Activated CD8-positive, alpha-beta T cell treated with anti-CD3 and anti-CD28 coated beads, Interleukin-2, amount 10 ng/mL, durations not matched to agents 7 days and 5 days (primary cell): ENCODE data around the gene CCDC144A. TPM values are rescaled to one million over a fixed set of nuclear protein-coding genes. Genes with fewer than 3 reads are reported as not detected.
"Not testable (repeated sequence)": the region's sequence is repeated elsewhere in the genome, so short reads cannot be mapped to it uniquely, and the experiment has no call there.

ENCODE experiments used
- ATAC-seq: fragments of 150-1000 bp; cut with Tn5 transposase; one replicate; pipeline ENCODE4 v1.10.0; 2021; ENCODE audit warnings: moderate library complexity
- CTCF ChIA-PET: fragments of 350-600 bp; sonication (Branson Sonifier 250); formaldehyde crosslinking; loops from one replicate; lab custom pipeline; 2021; ENCODE audit warnings: antibody characterized with exemption; lab: Charles Lee
- POLR2A ChIA-PET: fragments of 350-600 bp; sonication (Branson Sonifier 250); formaldehyde crosslinking; loops from one replicate; lab custom pipeline; 2021; ENCODE audit warnings: antibody characterized with exemption; lab: Charles Lee
- DNase-seq: peaks from one replicate; pipeline ENCODE4 v3.0.0-alpha.2; 2020
- H3K27ac Mint-ChIP-seq: one replicate; pipeline ENCODE4 v1.8.0; 2021; ENCODE audit warnings: mild to moderate bottlenecking, mixed read lengths
- H3K27me3 Mint-ChIP-seq: one replicate; pipeline ENCODE4 v1.8.0; 2021; ENCODE audit warnings: low read depth, mixed read lengths
- H3K36me3 Mint-ChIP-seq: one replicate; pipeline ENCODE4 v1.8.0; 2021; ENCODE audit warnings: low read depth, mixed read lengths
- H3K4me1 Mint-ChIP-seq: one replicate; pipeline ENCODE4 v1.8.0; 2021; ENCODE audit warnings: low read depth, mixed read lengths
- H3K4me3 Mint-ChIP-seq: one replicate; pipeline ENCODE4 v1.8.0; 2021; ENCODE audit warnings: mild to moderate bottlenecking, mixed read lengths
- H3K9me3 Mint-ChIP-seq: one replicate; pipeline ENCODE4 v1.8.0; 2022; ENCODE audit warnings: mixed read lengths; ENCODE audit not compliant: insufficient read depth
- total RNA-seq, 2 experiments: library from RNA; stranded (reverse); gene quantifications; one replicate each; pipeline ENCODE4 v1.2.3, GENCODE V29; 2021

Gene CCDC144A
- total RNA-seq, 2 experiments from 2014 or later, result 0.47 to 0.97 TPM

- H3K4me3 Mint-ChIP-seq, ATAC-seq, POLR2A ChIA-PET, H3K9me3 Mint-ChIP-seq, H3K27ac Mint-ChIP-seq, CTCF ChIA-PET, DNase-seq, H3K36me3 Mint-ChIP-seq, H3K4me1 Mint-ChIP-seq: not testable (repeated sequence)
- peaks cover 22% of the 10 kb centered on the region for H3K27me3 Mint-ChIP-seq
Observed at GRCh38 chr17:16686019-16686418, 4.0 kb upstream of the CCDC144A start.

GRCh38 chr17:16687151-16687550 lies 2.9 kb upstream of the CCDC144A start:
- H3K9me3 Mint-ChIP-seq, H3K27ac Mint-ChIP-seq, DNase-seq, H3K36me3 Mint-ChIP-seq, H3K4me1 Mint-ChIP-seq, POLR2A ChIA-PET, H3K4me3 Mint-ChIP-seq, ATAC-seq: not testable (repeated sequence)
- H3K27me3 Mint-ChIP-seq, result peaks cover 17% of the 10 kb centered on the region
- CTCF ChIA-PET, result interaction anchor here (0.7 kb wide), 1 partner anchor 9 kb away, joined by 3 read pairs; no protein-coding TSS in a partner anchor

GRCh38 chr17:16690447-16690846 lies 406 bp downstream of the CCDC144A start:
- DNase-seq, H3K27ac Mint-ChIP-seq, POLR2A ChIA-PET, H3K36me3 Mint-ChIP-seq, H3K4me3 Mint-ChIP-seq, H3K9me3 Mint-ChIP-seq, H3K4me1 Mint-ChIP-seq, H3K27me3 Mint-ChIP-seq: not testable (repeated sequence)
- ATAC-seq, result peak; percentile 19
- CTCF ChIA-PET, result interaction anchor here (0.8 to 1.6 kb wide), 6 partner anchors 15 to 164 kb away, joined by 3 to 11 read pairs (median 5); no protein-coding TSS in a partner anchor

GRCh38 chr17:16697603-16698002 lies 7.6 kb downstream of the CCDC144A start:
- H3K36me3 Mint-ChIP-seq, POLR2A ChIA-PET, ATAC-seq, H3K4me1 Mint-ChIP-seq, H3K9me3 Mint-ChIP-seq, H3K27me3 Mint-ChIP-seq, CTCF ChIA-PET, H3K27ac Mint-ChIP-seq, H3K4me3 Mint-ChIP-seq, DNase-seq: not testable (repeated sequence)

- DNase-seq, H3K4me3 Mint-ChIP-seq, H3K27ac Mint-ChIP-seq, ATAC-seq, CTCF ChIA-PET, H3K9me3 Mint-ChIP-seq, POLR2A ChIA-PET, H3K4me1 Mint-ChIP-seq, H3K36me3 Mint-ChIP-seq: not testable (repeated sequence)
- H3K27me3 Mint-ChIP-seq, result peaks cover 36% of the 10 kb centered on the region
Observed at GRCh38 chr17:16745492-16746203, 55.6 kb downstream of the CCDC144A start.

GRCh38 chr17:16746571-16746970 lies 56.5 kb downstream of the CCDC144A start:
- H3K9me3 Mint-ChIP-seq, ATAC-seq, H3K4me3 Mint-ChIP-seq, CTCF ChIA-PET, H3K36me3 Mint-ChIP-seq, H3K27ac Mint-ChIP-seq, POLR2A ChIA-PET, H3K4me1 Mint-ChIP-seq, DNase-seq: not testable (repeated sequence)
- peaks cover 39% of the 10 kb centered on the region for H3K27me3 Mint-ChIP-seq

- H3K4me1 Mint-ChIP-seq, H3K27ac Mint-ChIP-seq, CTCF ChIA-PET, H3K36me3 Mint-ChIP-seq, H3K4me3 Mint-ChIP-seq, ATAC-seq, POLR2A ChIA-PET, DNase-seq, H3K9me3 Mint-ChIP-seq: not testable (repeated sequence)
- H3K27me3 Mint-ChIP-seq, result peaks cover 24% of the 10 kb centered on the region
Observed at GRCh38 chr17:16750515-16750914, 60.5 kb downstream of the CCDC144A start.

- H3K4me3 Mint-ChIP-seq, POLR2A ChIA-PET, H3K27ac Mint-ChIP-seq, H3K36me3 Mint-ChIP-seq, CTCF ChIA-PET, H3K4me1 Mint-ChIP-seq, H3K9me3 Mint-ChIP-seq, DNase-seq: not testable (repeated sequence)
- H3K27me3 Mint-ChIP-seq, result peaks cover 19% of the 10 kb centered on the region
- ATAC-seq, result peak; percentile 51
Observed at GRCh38 chr17:16751224-16751923, 61.3 kb downstream of the CCDC144A start.

GRCh38 chr17:16751924-16752287 lies 61.9 kb downstream of the CCDC144A start:
- DNase-seq, CTCF ChIA-PET, H3K27ac Mint-ChIP-seq, H3K4me3 Mint-ChIP-seq, H3K9me3 Mint-ChIP-seq, H3K4me1 Mint-ChIP-seq, POLR2A ChIA-PET, H3K36me3 Mint-ChIP-seq, ATAC-seq: not testable (repeated sequence)
- peaks cover 15% of the 10 kb centered on the region for H3K27me3 Mint-ChIP-seq

- H3K4me1 Mint-ChIP-seq, H3K36me3 Mint-ChIP-seq, H3K9me3 Mint-ChIP-seq, H3K4me3 Mint-ChIP-seq, DNase-seq, ATAC-seq, CTCF ChIA-PET, H3K27me3 Mint-ChIP-seq, POLR2A ChIA-PET, H3K27ac Mint-ChIP-seq: not testable (repeated sequence)
Observed at GRCh38 chr17:16757520-16757919, 67.5 kb downstream of the CCDC144A start.

GRCh38 chr17:16758177-16758576 lies 68.1 kb downstream of the CCDC144A start:
- DNase-seq, CTCF ChIA-PET, H3K9me3 Mint-ChIP-seq, H3K4me1 Mint-ChIP-seq, ATAC-seq, H3K27ac Mint-ChIP-seq, H3K27me3 Mint-ChIP-seq, H3K4me3 Mint-ChIP-seq, H3K36me3 Mint-ChIP-seq, POLR2A ChIA-PET: not testable (repeated sequence)
